GM19023 (cell line): ENCODE results near the gene TBC1D2B.
A peak's percentile ranks its signal among the peaks of the same experiment; 100 is the strongest.
"Not testable (repeated sequence)": the region's sequence is repeated elsewhere in the genome, so short reads cannot be mapped to it uniquely, and the experiment has no call there.

ENCODE experiments used
- ATAC-seq: cut with Tn5 transposase; IDR thresholded peaks from one replicate; pipeline ENCODE4 v1.9.1; 2021; ENCODE audit warnings: mild to moderate bottlenecking, moderate library complexity; ENCODE audit not compliant: unreplicated experiment

TBC1D2B gene

GRCh38 chr15:78004919-78005634 is 72.4 kb downstream of the TBC1D2B start:
- no peak for ATAC-seq

- ATAC-seq: peak; percentile 49
Observed at GRCh38 chr15:78004222-78004727, 73.2 kb downstream of the TBC1D2B start.

DNA sequence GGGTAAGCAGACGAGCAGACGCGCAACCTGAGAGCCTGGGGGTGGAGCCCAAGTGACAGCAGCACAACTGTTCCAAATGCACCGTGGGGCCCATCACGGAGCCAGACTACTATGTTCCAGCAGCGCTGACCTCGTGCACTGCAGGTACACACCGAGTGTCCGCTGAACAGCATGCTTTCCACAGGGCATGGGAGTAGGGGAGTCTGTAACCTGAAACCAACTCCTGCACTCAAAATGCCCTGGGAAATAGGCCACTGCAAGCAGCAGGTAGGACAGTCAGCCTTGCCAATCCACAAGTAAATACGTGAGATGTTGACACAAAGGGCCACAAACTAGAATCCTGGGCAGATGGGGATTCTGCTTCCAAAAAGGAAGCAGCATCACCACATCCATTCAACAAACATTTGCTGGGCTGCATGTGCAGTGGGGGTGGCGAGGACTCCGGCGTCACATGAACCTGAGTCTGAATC is 73.9 kb downstream of the TBC1D2B start:
- no peak for ATAC-seq

DNA sequence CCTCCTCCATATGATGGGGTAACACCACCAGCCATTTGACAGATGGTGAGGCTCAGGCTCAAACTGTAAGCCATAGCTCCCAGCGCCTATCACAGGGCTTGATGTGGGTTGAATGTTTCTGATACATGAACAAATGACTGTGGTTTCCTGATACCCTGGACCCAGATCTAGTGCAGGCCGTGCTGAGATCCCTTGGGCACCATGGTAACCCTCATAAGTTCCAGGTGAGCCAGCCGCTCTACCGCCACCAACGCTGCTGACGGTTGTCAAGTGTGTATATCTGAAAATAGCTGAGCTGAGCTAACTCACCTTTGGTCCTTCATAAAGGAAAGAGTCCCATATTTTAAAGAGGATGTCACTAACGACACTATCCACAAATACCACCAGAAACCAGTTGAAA is 74.5 kb downstream of the TBC1D2B start:
- ATAC-seq: no peak

- no peak for ATAC-seq
Observed at GRCh38 chr15:78001656-78002055, 75.9 kb downstream of the TBC1D2B start.

GRCh38 chr15:78000927-78001249 is 76.6 kb downstream of the TBC1D2B start:
- no peak for ATAC-seq

DNA sequence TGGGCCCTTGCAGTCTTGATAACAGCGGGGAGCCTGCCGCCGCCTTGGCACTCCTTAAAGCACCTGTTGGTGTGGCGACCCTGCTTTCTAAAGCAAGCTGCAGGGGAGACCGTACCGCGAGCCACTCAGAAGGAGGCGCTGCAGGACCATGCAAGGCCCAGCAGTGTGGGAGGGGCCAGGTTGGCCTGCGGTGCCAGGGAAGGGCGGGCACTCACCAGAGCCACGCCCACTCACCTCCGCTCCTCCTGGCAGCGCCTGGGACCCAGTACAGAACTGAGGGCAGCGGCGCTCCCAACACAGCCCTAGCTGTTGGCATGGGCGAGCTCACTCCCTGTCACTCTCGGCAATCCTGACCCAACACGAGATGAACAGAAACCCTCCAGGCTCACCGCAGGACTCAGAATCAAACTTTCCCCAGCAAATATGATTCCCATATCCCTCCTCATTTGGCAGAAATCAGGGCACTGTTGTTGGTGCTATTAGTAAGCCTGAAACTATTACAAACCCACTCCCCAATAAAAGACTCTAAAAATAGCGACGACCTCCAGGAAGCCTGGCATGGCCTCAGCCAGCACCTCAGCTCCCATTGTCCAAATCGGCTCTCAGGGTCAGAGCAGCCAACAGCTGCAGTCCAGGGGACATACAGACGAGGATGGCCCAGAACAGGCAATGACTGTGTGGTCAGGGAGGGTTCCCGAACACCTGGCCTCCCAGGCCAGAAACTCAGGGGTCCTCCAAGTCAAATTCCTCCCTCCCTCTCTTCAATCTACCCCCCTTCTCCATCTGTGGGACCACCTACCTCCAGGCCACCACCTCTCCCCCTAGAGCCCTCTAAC is 77.2 kb downstream of the TBC1D2B start:
- ATAC-seq: peak; percentile 45

- ATAC-seq: no peak
Observed at GRCh38 chr15:77999486-77999885, 78.0 kb downstream of the TBC1D2B start.

- no peak for ATAC-seq
Observed at GRCh38 chr15:77998592-77998991, 78.9 kb downstream of the TBC1D2B start.

- ATAC-seq: not testable (repeated sequence)
Observed at GRCh38 chr15:77997761-77998554, 79.6 kb downstream of the TBC1D2B start.

- ATAC-seq: not testable (repeated sequence)
Observed at GRCh38 chr15:77997221-77997620, 80.3 kb downstream of the TBC1D2B start.

GRCh38 chr15:77996713-77997171 is 80.8 kb downstream of the TBC1D2B start:
- ATAC-seq: not testable (repeated sequence)

- not testable (repeated sequence) for ATAC-seq
Observed at GRCh38 chr15:77996226-77996625, 81.3 kb downstream of the TBC1D2B start.

DNA sequence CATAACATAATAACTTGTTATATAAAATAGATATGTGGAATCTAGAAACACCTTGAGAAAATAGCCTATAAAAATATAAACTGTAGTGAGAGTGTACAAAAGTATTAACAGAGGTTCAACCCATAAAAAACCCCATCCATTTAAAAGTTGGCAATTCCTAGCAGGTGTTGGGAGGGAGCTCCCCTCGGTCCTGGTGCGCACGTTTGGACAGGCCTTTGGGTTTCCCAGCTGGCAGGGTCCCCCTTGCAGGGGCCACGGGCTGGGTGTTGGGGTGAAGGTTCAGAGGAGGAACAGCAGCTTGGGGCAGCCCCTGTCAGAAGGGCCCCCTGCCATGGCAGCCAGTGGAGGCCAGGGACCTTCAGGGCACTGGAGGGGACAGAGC is 82.0 kb downstream of the TBC1D2B start:
- not testable (repeated sequence) for ATAC-seq

- not testable (repeated sequence) for ATAC-seq
Observed at GRCh38 chr15:77994893-77995536, 82.5 kb downstream of the TBC1D2B start.

DNA sequence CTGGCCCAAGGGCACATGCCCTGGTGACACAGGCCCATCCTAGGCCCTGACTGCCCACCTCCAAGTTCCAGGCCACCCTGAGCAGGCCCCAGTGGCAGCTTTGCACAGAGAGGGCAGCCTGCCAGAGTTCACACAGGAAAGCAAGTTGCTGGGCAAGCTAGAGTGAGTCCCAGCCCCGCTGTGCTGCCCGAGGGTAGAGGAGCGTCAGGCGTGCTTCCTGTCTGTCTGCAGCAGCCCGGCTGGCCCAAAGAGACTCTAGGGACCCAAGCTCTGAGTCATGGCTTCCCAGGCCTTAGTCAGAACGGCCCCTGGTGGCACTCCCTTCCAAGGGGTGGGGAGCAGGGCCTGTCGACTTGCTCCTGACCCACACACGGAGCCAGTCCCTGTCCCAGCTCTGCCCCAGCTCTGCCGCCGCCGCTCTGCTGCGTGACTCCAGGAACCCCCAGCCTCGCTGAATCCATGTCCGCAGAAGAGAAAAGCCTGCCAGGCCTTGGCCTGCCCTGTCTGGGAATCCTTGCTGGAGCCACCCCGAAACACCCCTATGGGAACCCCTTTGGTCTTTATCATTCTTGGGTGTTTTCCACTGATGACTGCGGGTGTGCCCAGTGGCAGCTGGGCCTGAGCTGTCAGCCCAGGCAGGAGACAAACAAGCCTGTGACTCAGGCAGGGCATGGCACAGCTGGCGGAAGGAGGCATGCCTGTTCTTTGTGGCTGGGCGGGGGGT is 83.4 kb downstream of the TBC1D2B start:
- ATAC-seq: peak; percentile 66

- ATAC-seq: no peak
Observed at GRCh38 chr15:77993374-77993911, 84.1 kb downstream of the TBC1D2B start.

DNA sequence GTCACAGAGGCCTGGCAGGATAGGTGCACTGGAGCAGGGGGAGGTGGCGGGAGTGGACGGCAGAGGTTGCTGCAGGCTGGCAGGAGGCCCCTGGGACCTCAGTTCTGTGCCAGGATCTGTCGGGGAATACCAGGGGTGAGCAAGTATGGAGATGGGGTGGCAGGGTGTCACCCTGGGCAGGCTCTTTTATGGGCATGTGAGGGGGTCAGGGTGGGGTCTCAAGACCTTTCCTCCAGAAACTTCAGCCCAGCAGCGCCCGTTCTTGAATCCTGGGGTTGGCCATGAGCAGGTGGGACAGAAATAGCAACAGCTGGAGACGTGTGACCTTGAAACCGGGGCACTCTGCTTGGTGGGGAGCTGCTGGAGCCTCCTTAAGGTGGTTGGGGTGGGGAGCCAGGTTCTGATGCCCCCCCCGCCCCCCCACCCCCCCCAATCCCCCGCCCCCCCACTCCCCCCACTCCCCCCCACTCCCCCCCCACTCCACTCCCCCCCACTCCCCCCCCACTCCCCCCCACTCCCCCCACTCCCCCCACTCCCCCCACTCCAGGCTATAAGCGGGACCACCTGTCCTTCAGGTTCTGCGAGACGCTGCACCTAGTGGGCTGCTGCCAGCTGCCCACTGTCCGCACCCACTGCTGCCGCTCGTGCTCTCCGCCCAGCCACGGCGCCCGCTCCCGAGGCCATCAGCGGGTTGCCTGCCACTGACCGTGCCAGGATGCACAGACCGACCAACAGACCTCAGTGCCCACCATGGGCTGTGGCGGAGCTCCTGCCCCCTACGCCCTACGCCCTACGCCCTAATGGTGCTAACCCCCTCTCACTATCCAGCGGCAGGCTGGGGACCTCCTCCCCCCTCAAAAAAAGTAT is 84.9 kb downstream of the TBC1D2B start:
- no peak for ATAC-seq
